HepG2 (cell line): Measurements from ENCODE around the gene IL32. TPM values are rescaled to one million over a fixed set of nuclear protein-coding genes. Genes with fewer than 3 reads are reported as not detected.

Experiments
- BATF2 ChIP-seq: sonication (generic); formaldehyde crosslinking; IDR thresholded peaks from 2 replicates; pipeline ENCODE4 v1.8.0; 2022; ENCODE audit warnings: mild to moderate bottlenecking, missing genetic modification reagents, moderate library complexity
- FIP1L1 ChIP-seq: fragments of 200-400 bp; formaldehyde crosslinking; IDR thresholded peaks from 2 replicates; pipeline ENCODE4 v1.6.1; 2018; ENCODE audit warnings: low read depth, mild to moderate bottlenecking, low read length, moderate library complexity, borderline replicate concordance; ENCODE audit not compliant: insufficient read depth
- GATAD1 ChIP-seq: IDR thresholded peaks from 2 replicates; pipeline ENCODE4 v1.6.1; 2016; ENCODE audit warnings: missing genetic modification reagents, missing compliant biosample characterization
- HMGA1 ChIP-seq: sonication (generic); formaldehyde crosslinking; conservative IDR thresholded peaks from 2 replicates; pipeline ENCODE4 v1.4.0; 2020; ENCODE audit warnings: missing genetic modification reagents
- HOXA7 ChIP-seq: sonication (generic); formaldehyde crosslinking; IDR thresholded peaks from 2 replicates; pipeline ENCODE4 v1.8.1; 2022; ENCODE audit warnings: mild to moderate bottlenecking, missing genetic modification reagents, moderate library complexity
- KAT8 ChIP-seq: IDR thresholded peaks from 2 replicates; pipeline ENCODE4 v1.6.1; 2016; ENCODE audit warnings: missing genetic modification reagents, missing compliant biosample characterization
- LBX2 ChIP-seq: sonication (generic); formaldehyde crosslinking; IDR thresholded peaks from 2 replicates; pipeline ENCODE4 v1.5.0; 2020; ENCODE audit warnings: missing genetic modification reagents, mild to moderate bottlenecking, borderline replicate concordance
- MXD4 ChIP-seq: IDR thresholded peaks from 2 replicates; pipeline ENCODE4 v1.6.1; 2016; ENCODE audit warnings: mild to moderate bottlenecking, missing biosample characterization, missing genetic modification reagents
- SP5 ChIP-seq: IDR thresholded peaks from 2 replicates; pipeline ENCODE4 v1.6.1; 2016; ENCODE audit warnings: low read depth, borderline replicate concordance
- THAP11 ChIP-seq: IDR thresholded peaks from 2 replicates; pipeline ENCODE4 v1.6.1; 2016; ENCODE audit warnings: missing biosample characterization, missing genetic modification reagents
- TMF1 ChIP-seq: sonication (generic); formaldehyde crosslinking; IDR thresholded peaks from 2 replicates; pipeline ENCODE4 v1.8.1; 2022; ENCODE audit warnings: low read depth, missing genetic modification reagents
- ZKSCAN5 ChIP-seq: sonication (generic); formaldehyde crosslinking; IDR thresholded peaks from 2 replicates; pipeline ENCODE4 v1.5.1; 2020; ENCODE audit warnings: mild to moderate bottlenecking, missing genetic modification reagents
- ZNF235 ChIP-seq: sonication (generic); formaldehyde crosslinking; IDR thresholded peaks from 2 replicates; pipeline ENCODE4 v1.8.1; 2023; ENCODE audit warnings: mild to moderate bottlenecking, missing genetic modification reagents, borderline replicate concordance
- ZNF709 ChIP-seq: sonication (generic); formaldehyde crosslinking; IDR thresholded peaks from 2 replicates; pipeline ENCODE4 v1.5.0; 2020; ENCODE audit warnings: mild to moderate bottlenecking, missing genetic modification reagents
- ZNF775 ChIP-seq: sonication (generic); formaldehyde crosslinking; IDR thresholded peaks from 2 replicates; pipeline ENCODE4 v1.4.0; 2020; ENCODE audit warnings: missing genetic modification reagents, mild to moderate bottlenecking, moderate library complexity, borderline replicate concordance
- ZNF816 ChIP-seq: sonication (generic); formaldehyde crosslinking; IDR thresholded peaks from 2 replicates; pipeline ENCODE4 v1.8.0; 2022; ENCODE audit warnings: missing genetic modification reagents, mild to moderate bottlenecking, borderline replicate concordance
- polyA plus RNA-seq, 8 experiments: library from polyadenylated mRNA; depleted of rRNA in 3 of 8; stranded (reverse) in 7 of 8; unstranded in 1 of 8; fragments of >200 nt; fragmentation: Illumina TruSeq in 4 of 8; extraction: Trizol in 4 of 8; gene quantifications; 2 replicates each; pipeline versions ENCODE4 v1.2.1 to v1.2.3, GENCODE V29; 2011 to 2016; ENCODE audit warnings: low read depth in 4 of 8, missing spikeins in 1 of 8, mixed read lengths in 1 of 8; ENCODE audit not compliant: insufficient read depth in 1 of 8
- total RNA-seq, 5 experiments: library from RNA; depleted of rRNA; stranded (reverse); fragments of >200 nt; fragmentation: Illumina TruSeq; extraction: Trizol; gene quantifications; 2 replicates each; pipeline ENCODE4 v1.2.3, GENCODE V29; 2016; ENCODE audit warnings: low read depth in 1 of 5
- TF ChIP-seq, protein P1 (sequence below): sonication (generic); formaldehyde crosslinking; IDR thresholded peaks from 2 replicates; pipeline ENCODE4 v1.5.1; 2020; ENCODE audit warnings: missing genetic modification reagents, mild to moderate bottlenecking, borderline replicate concordance
- TF ChIP-seq, protein P2 (sequence below): sonication (generic); formaldehyde crosslinking; IDR thresholded peaks from 2 replicates; pipeline ENCODE4 v1.4.0; 2020; ENCODE audit warnings: missing genetic modification reagents
- TF ChIP-seq, protein P3 (sequence below): sonication (generic); IDR thresholded peaks from 2 replicates; pipeline ENCODE4 v1.6.1; 2016; ENCODE audit warnings: low read depth, borderline replicate concordance

The IL32 gene
- total and polyA plus RNA-seq, 2 of the 13 experiments (the other 11 are each of a cell fraction or from before 2014, with no cell fraction given) = 115 to 165 TPM

DNA sequence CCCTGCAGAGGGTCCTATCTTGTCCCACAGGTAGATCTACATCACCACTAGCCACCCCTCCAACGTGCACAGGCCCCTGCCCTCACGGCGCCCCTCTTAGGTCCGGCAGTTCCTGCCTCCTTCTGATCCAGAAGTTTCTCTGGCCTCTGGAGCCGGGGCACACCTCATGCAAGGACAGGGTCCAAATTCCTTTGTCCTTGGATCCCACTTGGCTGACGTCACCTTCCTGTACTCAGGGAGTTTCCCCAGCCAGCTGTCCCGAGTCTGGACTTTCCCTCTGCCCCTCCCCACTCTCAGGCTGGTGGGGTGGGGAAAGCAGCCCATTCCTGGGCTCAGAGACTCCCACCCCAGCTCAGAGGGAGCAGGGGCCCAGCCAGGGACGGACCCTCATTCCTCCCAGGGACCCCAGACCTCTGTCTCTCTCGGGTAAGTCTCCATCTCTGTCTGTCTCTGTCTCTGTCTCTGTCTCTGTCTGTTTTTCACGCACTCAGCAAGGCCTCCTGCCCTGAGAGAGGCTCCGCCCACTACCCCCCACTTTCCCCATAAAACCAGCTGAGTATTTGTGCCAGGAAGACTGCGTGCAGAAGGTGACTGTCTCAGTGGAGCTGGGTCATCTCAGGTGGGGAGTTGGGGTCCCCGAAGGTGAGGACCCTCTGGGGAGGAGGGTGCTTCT, at the start of gene IL32 (continued):
- TF ChIP-seq BATF2 (CRISPR knock-in tag) (no peak), ZKSCAN5 (no peak), HMGA1 (CRISPR knock-in tag) (no peak), THAP11 (CRISPR knock-in tag) (peak; percentile 35; the same call in 1 of the 2 replicates), MXD4 (CRISPR knock-in tag) (no peak), ZNF775 (CRISPR knock-in tag) (no peak), ZNF235 (CRISPR knock-in tag) (peak; percentile 5; the same call in 1 of the 2 replicates), GATAD1 (peak; percentile 73), FIP1L1 (no peak), KAT8 (CRISPR knock-in tag) (peak; percentile 59), ZNF816 (CRISPR knock-in tag) (no peak), SP5 (CRISPR knock-in tag) (peak; percentile 73), ZNF709 (CRISPR knock-in tag) (no peak), LBX2 (CRISPR knock-in tag) (no peak), HOXA7 (no peak), TMF1 (CRISPR knock-in tag) (0 out of 2 replicates have a peak, but pooled peaks have one; percentile 33)
- TF ChIP-seq, protein P1, sequence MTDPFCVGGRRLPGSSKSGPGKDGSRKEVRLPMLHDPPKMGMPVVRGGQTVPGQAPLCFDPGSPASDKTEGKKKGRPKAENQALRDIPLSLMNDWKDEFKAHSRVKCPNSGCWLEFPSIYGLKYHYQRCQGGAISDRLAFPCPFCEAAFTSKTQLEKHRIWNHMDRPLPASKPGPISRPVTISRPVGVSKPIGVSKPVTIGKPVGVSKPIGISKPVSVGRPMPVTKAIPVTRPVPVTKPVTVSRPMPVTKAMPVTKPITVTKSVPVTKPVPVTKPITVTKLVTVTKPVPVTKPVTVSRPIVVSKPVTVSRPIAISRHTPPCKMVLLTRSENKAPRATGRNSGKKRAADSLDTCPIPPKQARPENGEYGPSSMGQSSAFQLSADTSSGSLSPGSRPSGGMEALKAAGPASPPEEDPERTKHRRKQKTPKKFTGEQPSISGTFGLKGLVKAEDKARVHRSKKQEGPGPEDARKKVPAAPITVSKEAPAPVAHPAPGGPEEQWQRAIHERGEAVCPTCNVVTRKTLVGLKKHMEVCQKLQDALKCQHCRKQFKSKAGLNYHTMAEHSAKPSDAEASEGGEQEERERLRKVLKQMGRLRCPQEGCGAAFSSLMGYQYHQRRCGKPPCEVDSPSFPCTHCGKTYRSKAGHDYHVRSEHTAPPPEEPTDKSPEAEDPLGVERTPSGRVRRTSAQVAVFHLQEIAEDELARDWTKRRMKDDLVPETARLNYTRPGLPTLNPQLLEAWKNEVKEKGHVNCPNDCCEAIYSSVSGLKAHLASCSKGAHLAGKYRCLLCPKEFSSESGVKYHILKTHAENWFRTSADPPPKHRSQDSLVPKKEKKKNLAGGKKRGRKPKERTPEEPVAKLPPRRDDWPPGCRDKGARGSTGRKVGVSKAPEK (CRISPR knock-in tag) = 0 out of 2 replicates have a peak, but pooled peaks have one; percentile 32
- TF ChIP-seq, protein P2, sequence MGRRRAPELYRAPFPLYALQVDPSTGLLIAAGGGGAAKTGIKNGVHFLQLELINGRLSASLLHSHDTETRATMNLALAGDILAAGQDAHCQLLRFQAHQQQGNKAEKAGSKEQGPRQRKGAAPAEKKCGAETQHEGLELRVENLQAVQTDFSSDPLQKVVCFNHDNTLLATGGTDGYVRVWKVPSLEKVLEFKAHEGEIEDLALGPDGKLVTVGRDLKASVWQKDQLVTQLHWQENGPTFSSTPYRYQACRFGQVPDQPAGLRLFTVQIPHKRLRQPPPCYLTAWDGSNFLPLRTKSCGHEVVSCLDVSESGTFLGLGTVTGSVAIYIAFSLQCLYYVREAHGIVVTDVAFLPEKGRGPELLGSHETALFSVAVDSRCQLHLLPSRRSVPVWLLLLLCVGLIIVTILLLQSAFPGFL (CRISPR knock-in tag) = no peak
- TF ChIP-seq, protein P3, sequence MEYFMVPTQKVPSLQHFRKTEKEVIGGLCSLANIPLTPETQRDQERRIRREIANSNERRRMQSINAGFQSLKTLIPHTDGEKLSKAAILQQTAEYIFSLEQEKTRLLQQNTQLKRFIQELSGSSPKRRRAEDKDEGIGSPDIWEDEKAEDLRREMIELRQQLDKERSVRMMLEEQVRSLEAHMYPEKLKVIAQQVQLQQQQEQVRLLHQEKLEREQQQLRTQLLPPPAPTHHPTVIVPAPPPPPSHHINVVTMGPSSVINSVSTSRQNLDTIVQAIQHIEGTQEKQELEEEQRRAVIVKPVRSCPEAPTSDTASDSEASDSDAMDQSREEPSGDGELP = peak; percentile 98
